ENCODE data around the gene INSL3. TPM values are rescaled to one million over a fixed set of nuclear protein-coding genes. Genes with fewer than 3 reads are reported as not detected.

Gene INSL3
- total and polyA plus RNA-seq, 4 donors = 0.22 TPM; not detected in 3

DNA sequence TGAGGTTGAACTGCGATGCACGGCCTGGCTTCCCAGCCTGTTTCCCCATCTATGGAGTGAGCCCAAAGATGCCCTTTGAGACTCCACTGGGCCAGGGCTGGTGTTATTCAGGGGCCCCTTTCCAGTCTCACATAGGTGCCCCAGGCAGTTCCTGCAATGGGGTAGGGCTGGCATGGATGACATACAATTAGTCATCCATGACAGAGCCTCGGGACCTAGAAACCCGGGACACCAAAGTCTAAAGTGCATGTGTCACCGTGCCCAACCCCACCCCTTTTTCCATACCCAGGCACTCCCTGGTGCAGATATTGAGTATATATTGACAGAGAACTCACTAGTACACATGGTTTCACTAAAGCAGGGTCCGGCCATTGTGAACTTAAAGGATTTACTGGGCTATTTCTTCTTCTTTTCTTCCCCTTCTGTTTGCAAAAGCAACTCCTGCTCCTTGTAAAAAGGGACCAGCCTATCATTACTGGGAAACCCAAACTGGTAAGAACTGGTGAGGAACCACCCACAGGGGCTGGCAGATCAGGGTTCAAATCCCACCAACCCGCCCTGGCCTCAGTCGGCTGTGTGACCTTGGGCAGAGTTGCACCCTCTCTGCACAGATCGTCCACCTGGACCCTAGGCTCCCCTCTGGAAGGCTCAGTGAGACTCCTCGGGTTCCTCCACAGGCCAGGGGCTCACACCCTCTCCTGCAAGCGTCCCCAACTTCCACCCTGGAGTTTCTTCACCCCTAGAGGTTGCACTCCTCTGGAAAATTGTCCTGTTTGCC, 23.7 kb downstream of the INSL3 start:
- Histone ChIP-seq H3K4me1 (ENCODE audit: control insufficient read depth in 4 of 4, insufficient read depth in 4 of 4, low read length in 3 of 4) (peaks cover 0 to 13% (median 1%) of the 10 kb centered on the region in 4 donors), H3K36me3 (ENCODE audit: control insufficient read depth in 4 of 4, insufficient read depth in 3 of 4, low read depth in 1 of 4, low read length in 3 of 4) (no peaks in the 10 kb centered on the region), H3K27me3 (ENCODE audit: control insufficient read depth in 4 of 4, insufficient read depth in 4 of 4, low read length in 3 of 4) (peaks cover 0 to 15% (median 3%) of the 10 kb centered on the region in 4 donors), H3K4me3 (ENCODE audit: low read depth in 1 of 3, low read length in 3 of 3) (no peak overlapping the region), H3K27ac (ENCODE audit: low read depth in 1 of 2, low read length in 2 of 2) (no peak overlapping the region), H3K9me3 (ENCODE audit: control insufficient read depth in 4 of 4, low read length in 3 of 4) (no peaks in the 10 kb centered on the region), H3K9ac (ENCODE audit: low read depth in 1 of 2, low read length in 2 of 2) (no peak overlapping the region)
- no peak for DNase-seq (ENCODE audit: low spot score)
- TF ChIP-seq TAF1 (conservative IDR thresholded peaks at IDR 0.05) = no peak
- TF ChIP-seq RXRA (IDR thresholded peaks at IDR 0.05) = peak; percentile 52 to 68
- TF ChIP-seq, protein P1, sequence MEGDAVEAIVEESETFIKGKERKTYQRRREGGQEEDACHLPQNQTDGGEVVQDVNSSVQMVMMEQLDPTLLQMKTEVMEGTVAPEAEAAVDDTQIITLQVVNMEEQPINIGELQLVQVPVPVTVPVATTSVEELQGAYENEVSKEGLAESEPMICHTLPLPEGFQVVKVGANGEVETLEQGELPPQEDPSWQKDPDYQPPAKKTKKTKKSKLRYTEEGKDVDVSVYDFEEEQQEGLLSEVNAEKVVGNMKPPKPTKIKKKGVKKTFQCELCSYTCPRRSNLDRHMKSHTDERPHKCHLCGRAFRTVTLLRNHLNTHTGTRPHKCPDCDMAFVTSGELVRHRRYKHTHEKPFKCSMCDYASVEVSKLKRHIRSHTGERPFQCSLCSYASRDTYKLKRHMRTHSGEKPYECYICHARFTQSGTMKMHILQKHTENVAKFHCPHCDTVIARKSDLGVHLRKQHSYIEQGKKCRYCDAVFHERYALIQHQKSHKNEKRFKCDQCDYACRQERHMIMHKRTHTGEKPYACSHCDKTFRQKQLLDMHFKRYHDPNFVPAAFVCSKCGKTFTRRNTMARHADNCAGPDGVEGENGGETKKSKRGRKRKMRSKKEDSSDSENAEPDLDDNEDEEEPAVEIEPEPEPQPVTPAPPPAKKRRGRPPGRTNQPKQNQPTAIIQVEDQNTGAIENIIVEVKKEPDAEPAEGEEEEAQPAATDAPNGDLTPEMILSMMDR (IDR thresholded peaks at IDR 0.05; ENCODE audit: low read depth, low read length, missing input control) = no peak
- peak; percentile 95 for TF ChIP-seq YY1 (IDR thresholded peaks at IDR 0.05)
- peak; percentile 63 for TF ChIP-seq FOXA2 (IDR thresholded peaks at IDR 0.05)
- TF ChIP-seq HNF4G (IDR thresholded peaks at IDR 0.05) = peak; percentile 91
- TF ChIP-seq NR2F2 (IDR thresholded peaks at IDR 0.05) = no peak
- TF ChIP-seq, protein P2, sequence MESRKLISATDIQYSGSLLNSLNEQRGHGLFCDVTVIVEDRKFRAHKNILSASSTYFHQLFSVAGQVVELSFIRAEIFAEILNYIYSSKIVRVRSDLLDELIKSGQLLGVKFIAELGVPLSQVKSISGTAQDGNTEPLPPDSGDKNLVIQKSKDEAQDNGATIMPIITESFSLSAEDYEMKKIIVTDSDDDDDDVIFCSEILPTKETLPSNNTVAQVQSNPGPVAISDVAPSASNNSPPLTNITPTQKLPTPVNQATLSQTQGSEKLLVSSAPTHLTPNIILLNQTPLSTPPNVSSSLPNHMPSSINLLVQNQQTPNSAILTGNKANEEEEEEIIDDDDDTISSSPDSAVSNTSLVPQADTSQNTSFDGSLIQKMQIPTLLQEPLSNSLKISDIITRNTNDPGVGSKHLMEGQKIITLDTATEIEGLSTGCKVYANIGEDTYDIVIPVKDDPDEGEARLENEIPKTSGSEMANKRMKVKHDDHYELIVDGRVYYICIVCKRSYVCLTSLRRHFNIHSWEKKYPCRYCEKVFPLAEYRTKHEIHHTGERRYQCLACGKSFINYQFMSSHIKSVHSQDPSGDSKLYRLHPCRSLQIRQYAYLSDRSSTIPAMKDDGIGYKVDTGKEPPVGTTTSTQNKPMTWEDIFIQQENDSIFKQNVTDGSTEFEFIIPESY (IDR thresholded peaks at IDR 0.05) = no peak
- TF ChIP-seq JUND (IDR thresholded peaks at IDR 0.05) = peak; percentile 94 to 97
- TF ChIP-seq, protein P3, sequence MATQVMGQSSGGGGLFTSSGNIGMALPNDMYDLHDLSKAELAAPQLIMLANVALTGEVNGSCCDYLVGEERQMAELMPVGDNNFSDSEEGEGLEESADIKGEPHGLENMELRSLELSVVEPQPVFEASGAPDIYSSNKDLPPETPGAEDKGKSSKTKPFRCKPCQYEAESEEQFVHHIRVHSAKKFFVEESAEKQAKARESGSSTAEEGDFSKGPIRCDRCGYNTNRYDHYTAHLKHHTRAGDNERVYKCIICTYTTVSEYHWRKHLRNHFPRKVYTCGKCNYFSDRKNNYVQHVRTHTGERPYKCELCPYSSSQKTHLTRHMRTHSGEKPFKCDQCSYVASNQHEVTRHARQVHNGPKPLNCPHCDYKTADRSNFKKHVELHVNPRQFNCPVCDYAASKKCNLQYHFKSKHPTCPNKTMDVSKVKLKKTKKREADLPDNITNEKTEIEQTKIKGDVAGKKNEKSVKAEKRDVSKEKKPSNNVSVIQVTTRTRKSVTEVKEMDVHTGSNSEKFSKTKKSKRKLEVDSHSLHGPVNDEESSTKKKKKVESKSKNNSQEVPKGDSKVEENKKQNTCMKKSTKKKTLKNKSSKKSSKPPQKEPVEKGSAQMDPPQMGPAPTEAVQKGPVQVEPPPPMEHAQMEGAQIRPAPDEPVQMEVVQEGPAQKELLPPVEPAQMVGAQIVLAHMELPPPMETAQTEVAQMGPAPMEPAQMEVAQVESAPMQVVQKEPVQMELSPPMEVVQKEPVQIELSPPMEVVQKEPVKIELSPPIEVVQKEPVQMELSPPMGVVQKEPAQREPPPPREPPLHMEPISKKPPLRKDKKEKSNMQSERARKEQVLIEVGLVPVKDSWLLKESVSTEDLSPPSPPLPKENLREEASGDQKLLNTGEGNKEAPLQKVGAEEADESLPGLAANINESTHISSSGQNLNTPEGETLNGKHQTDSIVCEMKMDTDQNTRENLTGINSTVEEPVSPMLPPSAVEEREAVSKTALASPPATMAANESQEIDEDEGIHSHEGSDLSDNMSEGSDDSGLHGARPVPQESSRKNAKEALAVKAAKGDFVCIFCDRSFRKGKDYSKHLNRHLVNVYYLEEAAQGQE (IDR thresholded peaks at IDR 0.05) = peak; percentile 77
- TF ChIP-seq FOXA1 (IDR thresholded peaks at IDR 0.05) = peak; percentile 78
- TF ChIP-seq, protein P4, sequence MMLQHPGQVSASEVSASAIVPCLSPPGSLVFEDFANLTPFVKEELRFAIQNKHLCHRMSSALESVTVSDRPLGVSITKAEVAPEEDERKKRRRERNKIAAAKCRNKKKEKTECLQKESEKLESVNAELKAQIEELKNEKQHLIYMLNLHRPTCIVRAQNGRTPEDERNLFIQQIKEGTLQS (IDR thresholded peaks at IDR 0.05) = peak; percentile 84
- TF ChIP-seq, protein P5, sequence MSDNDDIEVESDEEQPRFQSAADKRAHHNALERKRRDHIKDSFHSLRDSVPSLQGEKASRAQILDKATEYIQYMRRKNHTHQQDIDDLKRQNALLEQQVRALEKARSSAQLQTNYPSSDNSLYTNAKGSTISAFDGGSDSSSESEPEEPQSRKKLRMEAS (IDR thresholded peaks at IDR 0.05) = no peak
- peak; percentile 49 to 55 for TF ChIP-seq EGR1 (IDR thresholded peaks at IDR 0.05; ENCODE audit: low read depth in 2 of 2)
- TF ChIP-seq SP1 (IDR thresholded peaks at IDR 0.05) = peak; percentile 98
- peak; percentile 96 for TF ChIP-seq HNF4A (conservative IDR thresholded peaks at IDR 0.05)
- no peak for TF ChIP-seq RAD21 (IDR thresholded peaks at IDR 0.05)
- peak in 1 of 2 donors; percentile 52 for TF ChIP-seq GABPA (IDR thresholded peaks at IDR 0.05 in 1 of 2, conservative IDR thresholded peaks at IDR 0.05 in 1 of 2)
- 48% methylated on average over 11 of the region's 11 CpGs for WGBS

Measured in liver (tissue), 9 donors.